ENCODE data around the gene PPIP5K1.
"Not testable (repeated sequence)": the region's sequence is repeated elsewhere in the genome, so short reads cannot be mapped to it uniquely, and the experiment has no call there.

PPIP5K1 gene

DNA sequence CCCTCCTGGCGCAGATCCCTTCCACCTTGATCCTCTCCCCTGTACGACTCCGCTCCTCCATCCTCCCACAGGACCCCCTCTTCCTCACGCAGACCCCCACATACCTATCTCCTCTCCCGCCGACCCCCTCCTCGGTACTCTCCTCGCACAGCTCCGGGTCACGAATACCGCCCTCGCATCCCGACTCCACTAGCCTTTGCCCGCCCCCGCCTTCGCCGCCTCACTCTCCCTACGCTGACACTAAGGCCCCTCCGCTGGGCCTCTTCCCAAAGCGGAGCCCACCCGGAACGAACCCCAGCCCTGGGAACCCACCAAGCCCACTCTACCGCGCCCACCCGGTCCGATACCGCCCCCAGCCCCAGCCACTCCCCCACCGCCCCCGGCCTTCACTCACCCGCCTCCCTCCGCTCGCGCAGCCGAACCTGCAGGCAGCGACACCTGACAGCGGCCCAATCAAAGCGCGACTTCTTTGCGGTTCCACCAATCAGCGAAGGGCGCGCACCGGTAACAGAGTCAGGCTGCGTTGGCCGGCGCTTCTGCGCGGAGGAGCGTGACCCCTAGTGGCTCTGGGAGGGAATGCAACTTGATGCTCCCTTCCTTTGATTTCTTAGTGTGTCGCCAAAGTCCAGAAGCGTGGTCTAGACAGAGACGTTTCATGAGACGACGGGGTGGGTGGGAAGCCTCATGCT, at the start of gene PPIP5K1:
PPIP5K1 (minus strand) TSS at position 431 of the 689 bp plus-strand sequence. CDS start 5,704 bp downstream, outside the sequence.
- DNase-seq, result not testable (repeated sequence)

GRCh38 chr15:43638464-43639204, 48.6 kb upstream of the PPIP5K1 start:
- DNase-seq, result not testable (repeated sequence)

- DNase-seq, result not testable (repeated sequence)
Observed at GRCh38 chr15:43626937-43627336, 36.9 kb upstream of the PPIP5K1 start.

GRCh38 chr15:43625106-43625505, 35.1 kb upstream of the PPIP5K1 start:
- no peak for DNase-seq

DNA sequence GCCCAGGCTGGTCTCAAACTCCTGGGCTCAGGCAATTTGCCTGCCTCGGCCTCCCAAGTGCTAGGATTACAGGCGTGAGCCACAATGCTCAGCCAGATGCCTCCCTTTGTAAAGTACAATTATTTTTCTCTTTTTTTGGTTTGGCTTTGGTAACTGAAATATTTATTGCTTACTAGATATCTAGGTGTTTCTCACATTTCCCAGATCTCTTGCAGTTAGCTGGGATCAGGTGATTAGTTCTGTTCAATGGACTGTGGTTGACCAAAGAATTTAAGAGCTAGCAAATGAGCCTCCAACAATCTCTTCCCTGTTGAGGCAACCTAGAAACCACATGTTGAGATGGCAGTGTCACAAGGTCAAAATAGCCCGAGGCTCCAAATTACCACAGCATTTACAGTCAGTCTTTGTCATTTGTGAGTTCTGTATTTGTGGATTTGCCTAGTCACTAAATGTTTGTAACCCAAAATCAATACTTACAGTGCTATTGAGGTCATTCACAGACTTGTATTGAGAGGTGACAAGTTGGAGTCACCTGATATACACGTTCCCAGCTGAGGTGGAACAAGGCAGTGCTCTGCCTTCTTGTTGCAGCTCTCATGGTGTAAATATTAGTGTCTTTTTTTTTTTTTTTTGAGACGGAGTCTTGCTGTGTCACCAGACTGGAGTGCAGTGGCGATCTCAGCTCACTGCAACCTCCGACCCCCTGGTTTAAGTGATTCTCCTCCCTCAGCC, 32.2 kb upstream of the PPIP5K1 start:
- DNase-seq, result not testable (repeated sequence)

GRCh38 chr15:43618700-43619099, 28.7 kb upstream of the PPIP5K1 start, which contains the start of gene STRC:
STRC (minus strand) TSS chr15:43618800; CDS start chr15:43618722, 78 bp downstream.
- DNase-seq, result not testable (repeated sequence)

GRCh38 chr15:43617750-43618149, 27.7 kb upstream of the PPIP5K1 start:
- not testable (repeated sequence) for DNase-seq

DNA sequence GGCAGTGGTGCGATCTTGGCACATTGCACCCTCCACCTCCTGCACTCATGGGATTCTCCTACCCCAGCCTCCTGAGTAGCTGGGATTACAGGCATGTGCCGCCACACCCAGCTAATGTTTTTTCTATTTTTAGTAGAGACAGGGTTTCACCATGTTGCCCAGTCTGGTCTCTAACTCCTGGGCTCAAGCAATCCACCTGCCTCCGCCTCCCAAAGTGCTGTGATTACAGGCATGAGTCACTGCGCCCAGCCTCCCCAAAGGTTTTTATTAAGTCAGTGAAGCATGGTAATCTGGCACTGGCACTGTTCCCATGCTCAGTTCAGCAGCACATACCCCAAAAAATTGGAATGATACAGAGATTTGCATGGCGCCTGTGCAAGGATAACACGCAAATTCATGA, 12.2 kb upstream of the PPIP5K1 start:
- not testable (repeated sequence) for DNase-seq

- DNase-seq, result not testable (repeated sequence)
Observed at GRCh38 chr15:43600200-43600599, 10.2 kb upstream of the PPIP5K1 start.

DNA sequence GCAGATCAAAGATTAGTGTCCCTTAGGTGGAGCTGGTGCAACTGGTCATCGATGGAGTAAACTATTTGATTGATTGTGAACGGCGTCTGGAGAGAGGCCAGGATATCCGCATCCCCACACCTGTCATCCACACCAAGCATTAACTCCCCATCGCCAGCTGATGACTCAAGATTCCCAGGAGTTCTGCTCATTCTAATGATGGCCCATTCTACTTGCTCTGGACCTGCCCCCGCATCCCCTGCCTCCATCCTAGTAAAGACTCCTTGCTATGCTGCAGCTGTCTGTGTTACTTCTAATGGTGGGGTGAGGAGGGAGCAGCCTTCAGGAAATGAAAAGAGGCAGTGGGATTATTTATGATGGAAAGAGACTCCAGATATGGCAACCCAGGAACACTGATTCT, 9.1 kb upstream of the PPIP5K1 start:
- not testable (repeated sequence) for DNase-seq

GRCh38 chr15:43593328-43594190, 3.6 kb upstream of the PPIP5K1 start, which contains the start of gene CKMT1B:
CKMT1B (plus strand) TSS chr15:43594027; CDS start chr15:43594219, 192 bp downstream.
- DNase-seq, result not testable (repeated sequence)

DNA sequence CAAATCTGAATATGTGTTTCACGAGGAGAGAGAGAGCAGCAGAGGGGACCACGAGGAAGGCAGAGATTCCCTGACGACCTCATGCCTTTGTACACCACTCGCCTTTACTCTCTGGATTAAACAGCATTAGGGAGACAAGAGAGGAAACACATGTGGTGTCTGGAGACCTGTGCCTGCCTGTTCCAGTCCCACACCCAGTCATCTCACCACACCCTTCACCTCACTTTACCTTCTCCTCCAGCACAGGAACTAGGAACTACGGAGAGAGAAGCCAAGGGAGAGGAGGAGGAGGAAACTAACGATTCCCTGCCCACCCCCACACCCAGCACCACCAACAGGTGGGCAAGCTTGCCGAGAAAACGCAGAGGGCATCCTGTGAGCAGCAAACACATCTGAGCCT, 2.8 kb upstream of the PPIP5K1 start:
- DNase-seq, result not testable (repeated sequence)

DNA sequence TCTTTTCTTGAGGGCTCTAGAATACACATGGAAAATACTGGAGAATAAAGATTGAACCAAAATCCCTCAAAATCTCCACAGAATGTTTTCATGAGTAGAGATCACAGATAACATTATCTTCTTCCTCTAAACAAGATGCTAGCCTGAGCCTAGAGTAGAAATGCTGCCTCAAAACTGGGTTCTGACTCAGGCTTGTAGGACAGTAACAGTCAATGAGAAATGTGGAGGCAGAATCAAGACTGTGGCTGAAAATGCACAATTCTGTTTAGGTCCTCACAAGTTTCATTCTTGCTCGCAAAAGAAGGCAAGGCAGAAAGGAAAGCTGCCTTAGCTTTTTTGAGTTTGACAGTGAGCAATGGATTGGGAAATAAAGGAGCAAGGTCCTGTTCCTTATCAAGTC, 15.4 kb downstream of the PPIP5K1 start:
- not testable (repeated sequence) for DNase-seq

DNA sequence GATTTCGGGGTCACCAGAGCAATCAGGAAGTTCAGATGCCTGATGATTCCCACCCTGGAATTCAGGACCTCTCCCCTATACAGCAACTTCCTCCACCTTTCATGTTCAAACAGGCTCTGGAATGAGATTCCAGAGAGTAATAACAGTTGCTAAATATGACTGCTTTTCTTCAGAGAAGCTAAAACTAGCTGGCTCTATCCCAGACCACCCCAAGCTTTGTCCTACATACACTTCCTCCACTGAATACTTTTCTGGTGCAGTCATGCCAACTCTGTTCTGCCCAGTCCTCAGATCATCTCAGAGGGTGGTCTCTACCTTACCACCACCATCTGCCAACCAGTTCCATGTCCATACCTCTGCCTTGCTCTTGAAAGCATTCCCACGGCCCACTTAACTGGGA, 23.4 kb downstream of the PPIP5K1 start:
- not testable (repeated sequence) for DNase-seq

GRCh38 chr15:43563793-43564192, 26.2 kb downstream of the PPIP5K1 start:
- DNase-seq, result not testable (repeated sequence)

DNA sequence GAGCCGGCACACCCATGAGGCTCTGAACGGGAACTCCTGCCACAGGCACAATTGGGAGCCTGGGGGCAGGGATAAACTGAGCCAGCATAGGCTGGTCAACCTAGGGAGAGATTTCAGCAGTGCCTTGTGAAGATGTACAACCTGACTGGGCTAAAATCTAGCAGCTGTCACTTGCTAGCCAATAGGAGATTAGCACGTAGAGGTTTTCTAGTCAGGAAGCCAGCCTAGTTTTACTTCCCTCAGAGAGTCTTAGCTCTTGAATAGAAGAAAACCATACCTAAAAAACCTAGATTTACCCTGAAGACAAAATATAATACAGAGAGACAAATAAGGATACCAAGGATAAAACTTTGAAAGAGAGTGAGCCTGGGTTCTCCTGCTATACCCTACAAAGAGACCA, 27.3 kb downstream of the PPIP5K1 start:
- not testable (repeated sequence) for DNase-seq

DNA sequence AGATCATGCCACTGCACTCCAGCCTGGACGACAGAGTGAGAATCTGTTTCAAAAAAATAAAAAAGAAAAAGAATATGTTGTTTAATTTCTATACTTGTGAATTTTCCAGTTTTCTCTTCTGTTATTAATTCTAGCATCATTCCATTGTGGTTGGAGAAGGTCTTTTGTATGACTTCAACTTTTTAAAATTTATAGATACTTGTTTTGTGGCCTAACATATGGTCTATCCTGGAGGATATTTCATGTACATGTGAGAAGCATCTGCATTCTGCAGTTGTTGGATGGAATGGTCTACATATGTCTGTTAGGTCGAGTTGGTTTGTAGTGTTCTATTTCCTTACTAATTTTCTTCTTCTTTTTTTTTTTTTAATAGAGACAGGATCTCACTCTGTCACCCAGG, 37.0 kb downstream of the PPIP5K1 start:
- DNase-seq, result no peak

GRCh38 chr15:43552256-43552655, 37.8 kb downstream of the PPIP5K1 start:
- DNase-seq, result no peak

DNA sequence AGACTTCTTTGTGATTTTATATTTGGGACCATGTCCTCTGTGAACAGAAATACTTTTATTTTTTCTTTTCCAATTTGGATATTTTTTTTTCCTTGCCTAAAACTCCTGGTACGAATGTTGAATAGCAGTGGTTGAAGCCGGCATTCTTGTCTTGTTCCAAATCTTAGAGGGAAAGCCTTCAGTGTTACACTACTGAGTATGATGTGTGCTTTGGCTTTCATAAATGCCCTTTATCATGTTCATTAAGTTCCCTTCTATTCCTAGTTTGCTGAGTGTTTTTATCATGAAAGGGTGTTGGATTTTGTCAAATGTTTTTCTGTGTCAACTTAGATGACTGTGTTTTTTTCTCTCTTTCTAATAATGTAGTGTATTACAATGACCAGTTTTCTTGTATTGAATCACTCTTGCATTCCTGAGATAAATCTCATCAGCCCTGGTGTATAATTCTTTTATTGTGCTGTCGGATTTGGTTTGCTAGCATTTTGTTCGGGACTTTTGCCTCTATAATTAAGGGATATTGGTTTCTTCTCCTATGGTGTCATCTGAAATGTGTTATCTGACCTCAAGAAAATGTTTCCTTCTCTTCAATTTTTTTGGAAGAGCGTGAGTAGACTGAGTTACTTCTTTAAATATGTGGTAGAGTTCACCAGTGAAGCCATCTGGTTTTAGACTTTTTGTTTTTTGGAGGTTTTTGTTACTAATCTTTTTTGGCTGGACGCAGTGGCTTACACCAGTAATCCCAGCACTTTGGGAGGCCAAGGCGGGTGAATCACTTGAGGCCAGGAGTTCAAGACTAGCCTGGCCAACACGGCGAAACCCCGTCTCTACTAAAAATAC, 39.3 kb downstream of the PPIP5K1 start:
- no peak for DNase-seq

GRCh38 chr15:43547539-43547938, 42.5 kb downstream of the PPIP5K1 start:
- DNase-seq, result no peak

DNA sequence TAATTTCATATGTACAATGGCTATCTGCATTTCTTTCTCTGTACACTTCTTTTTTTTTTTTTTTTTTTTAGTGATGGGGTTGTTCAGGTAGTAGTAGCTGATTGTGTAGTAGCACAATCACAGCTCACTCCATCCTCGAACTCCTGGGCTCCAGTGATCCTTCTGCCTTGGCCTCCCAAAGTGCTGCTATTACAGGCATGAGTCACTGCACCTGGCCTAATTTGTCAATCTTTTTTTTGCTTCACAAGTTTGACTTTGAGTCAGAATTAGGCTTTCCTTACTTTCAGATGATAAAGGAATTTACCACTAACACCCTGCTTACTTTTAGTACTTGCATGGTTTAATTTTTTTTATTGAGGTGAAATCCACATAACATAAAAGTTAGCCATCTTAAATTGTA, 44.6 kb downstream of the PPIP5K1 start:
- no peak for DNase-seq

Measured in stimulated activated CD4-positive, alpha-beta T cell treated with anti-CD3 and anti-CD28 coated beads, Interleukin-4, amount 100 ng/mL, for 1 hour (primary cell).